ENCODE measurements around the gene MLKL. TPM values are rescaled to one million over a fixed set of nuclear protein-coding genes. Genes with fewer than 3 reads are reported as not detected.
"Not testable (repeated sequence)": the region's sequence is repeated elsewhere in the genome, so short reads cannot be mapped to it uniquely, and the experiment has no call there.

The MLKL gene
- total and polyA plus RNA-seq, 2 of the 13 experiments (the other 11 are each of a cell fraction or from before 2014, with no cell fraction given) = 6.4 to 10.7 TPM

DNA sequence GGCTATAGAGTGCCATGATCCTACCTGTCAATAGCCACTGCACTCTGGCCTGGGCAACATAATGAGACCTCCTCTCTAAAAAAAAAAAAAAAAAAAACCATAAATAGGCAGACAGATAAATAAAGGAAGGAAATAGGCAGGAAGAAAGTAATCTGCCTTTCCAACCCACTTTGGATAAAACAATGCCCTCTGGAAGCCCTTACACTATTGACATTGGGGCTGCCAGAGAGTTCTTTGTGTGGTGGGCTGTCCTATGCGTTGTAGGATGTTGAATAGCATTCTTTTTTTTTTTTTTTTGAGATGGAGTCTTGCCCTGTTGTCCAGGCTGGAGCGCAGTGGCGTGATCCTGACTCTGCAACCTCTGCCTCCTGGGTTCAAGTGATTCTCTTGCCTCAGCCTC lies 26.8 kb downstream of the MLKL start (continued):
- TF ChIP-seq ZNF383 (CRISPR knock-in tag; IDR thresholded peaks at IDR 0.05; ENCODE audit: borderline replicate concordance) (no peak), RFX3 (CRISPR knock-in tag; IDR thresholded peaks at IDR 0.05) (no peak), ADNP (CRISPR knock-in tag; IDR thresholded peaks at IDR 0.05) (no peak), KAT8 (CRISPR knock-in tag; IDR thresholded peaks at IDR 0.05) (no peak), FIP1L1 (IDR thresholded peaks at IDR 0.05; ENCODE audit: borderline replicate concordance, insufficient read depth, low read depth, low read length) (no peak), PAWR (CRISPR knock-in tag; IDR thresholded peaks at IDR 0.05; ENCODE audit: borderline replicate concordance) (no peak), ZNF337 (CRISPR knock-in tag; IDR thresholded peaks at IDR 0.05; ENCODE audit: borderline replicate concordance, low read depth) (no peak)
- TF ChIP-seq, protein P1, sequence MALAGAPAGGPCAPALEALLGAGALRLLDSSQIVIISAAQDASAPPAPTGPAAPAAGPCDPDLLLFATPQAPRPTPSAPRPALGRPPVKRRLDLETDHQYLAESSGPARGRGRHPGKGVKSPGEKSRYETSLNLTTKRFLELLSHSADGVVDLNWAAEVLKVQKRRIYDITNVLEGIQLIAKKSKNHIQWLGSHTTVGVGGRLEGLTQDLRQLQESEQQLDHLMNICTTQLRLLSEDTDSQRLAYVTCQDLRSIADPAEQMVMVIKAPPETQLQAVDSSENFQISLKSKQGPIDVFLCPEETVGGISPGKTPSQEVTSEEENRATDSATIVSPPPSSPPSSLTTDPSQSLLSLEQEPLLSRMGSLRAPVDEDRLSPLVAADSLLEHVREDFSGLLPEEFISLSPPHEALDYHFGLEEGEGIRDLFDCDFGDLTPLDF (CRISPR knock-in tag; IDR thresholded peaks at IDR 0.05) = no peak
- TF ChIP-seq, protein P2, sequence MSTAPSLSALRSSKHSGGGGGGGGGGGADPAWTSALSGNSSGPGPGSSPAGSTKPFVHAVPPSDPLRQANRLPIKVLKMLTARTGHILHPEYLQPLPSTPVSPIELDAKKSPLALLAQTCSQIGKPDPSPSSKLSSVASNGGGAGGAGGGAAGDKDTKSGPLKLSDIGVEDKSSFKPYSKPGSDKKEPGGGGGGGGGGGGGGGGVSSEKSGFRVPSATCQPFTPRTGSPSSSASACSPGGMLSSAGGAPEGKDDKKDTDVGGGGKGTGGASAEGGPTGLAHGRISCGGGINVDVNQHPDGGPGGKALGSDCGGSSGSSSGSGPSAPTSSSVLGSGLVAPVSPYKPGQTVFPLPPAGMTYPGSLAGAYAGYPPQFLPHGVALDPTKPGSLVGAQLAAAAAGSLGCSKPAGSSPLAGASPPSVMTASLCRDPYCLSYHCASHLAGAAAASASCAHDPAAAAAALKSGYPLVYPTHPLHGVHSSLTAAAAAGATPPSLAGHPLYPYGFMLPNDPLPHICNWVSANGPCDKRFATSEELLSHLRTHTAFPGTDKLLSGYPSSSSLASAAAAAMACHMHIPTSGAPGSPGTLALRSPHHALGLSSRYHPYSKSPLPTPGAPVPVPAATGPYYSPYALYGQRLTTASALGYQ (CRISPR knock-in tag; IDR thresholded peaks at IDR 0.05) = no peak

DNA sequence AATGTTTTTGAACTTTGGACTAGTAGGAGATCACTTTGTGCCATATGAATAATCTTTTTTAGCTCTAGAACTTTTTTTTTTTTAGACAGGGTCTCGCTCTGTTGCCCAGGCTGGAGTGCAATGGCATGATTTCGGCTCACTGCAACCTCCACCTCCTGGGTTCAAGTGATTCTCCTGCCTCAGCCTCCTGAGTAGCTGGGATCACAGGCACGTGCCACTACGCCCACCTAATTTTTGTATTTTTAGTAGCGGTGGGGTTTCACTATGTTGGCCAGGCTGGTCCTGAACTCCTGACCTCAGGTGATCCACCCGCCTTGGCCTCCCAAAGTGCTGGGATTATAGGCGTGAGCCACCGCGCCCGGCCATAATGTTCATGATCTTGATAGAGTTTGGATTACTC lies 31.8 kb downstream of the MLKL start:
- H4K20me1 ChIP-seq (ENCODE audit: insufficient read depth, low read length); in situ Hi-C loops (cut with HindIII; ENCODE audit: extremely low pct_ligation_motif_present, low pct_unique_long_range_greater_than_20kb); FAIRE-seq; H3K4me3 ChIP-seq (replicated peaks in 1 of 3; ENCODE audit: insufficient read depth in 1 of 3, low read depth in 2 of 3, low read length in 3 of 3); H3K9me3 ChIP-seq (ENCODE audit: low read length); DNase-seq (ENCODE audit: low spot score); H3K9ac ChIP-seq (ENCODE audit: insufficient read depth, low read depth, low read length); POLR2A ChIA-PET; H3K4me2 ChIP-seq (ENCODE audit: low read depth, low read length); CTCF ChIA-PET (ENCODE audit: low intra/inter-chr PET ratio, low total read pairs); H3K27ac ChIP-seq (ENCODE audit: extremely low read length, insufficient read depth, low read length); H3K27me3 ChIP-seq (ENCODE audit: control insufficient read depth in 1 of 2, insufficient read depth in 2 of 2, low read length in 2 of 2); BruUV-seq (replicated peaks); H2AFZ ChIP-seq (ENCODE audit: low read length); ATAC-seq: not testable (repeated sequence)
- H3K36me3 ChIP-seq (replicated peaks in 1 of 2; ENCODE audit: control insufficient read depth in 1 of 2, insufficient read depth in 2 of 2, low read length in 2 of 2) = peaks cover 3 to 13% of the 10 kb centered on the region in 2 experiments; a peak in 4 of 5 replicates
- peaks cover 27% of the 10 kb centered on the region for H3K79me2 ChIP-seq (ENCODE audit: insufficient read depth, low read length)
- intact Hi-C loops (cut with micrococcal nuclease; ENCODE audit: unreplicated experiment) = loop anchor here (5.0 kb wide), 1 partner anchor 38 kb away; no protein-coding TSS in a partner anchor
- 98% methylated on average over 10 of the region's 10 CpGs for WGBS (ENCODE audit: low lambda C conversion rate)
- H3K4me1 ChIP-seq (ENCODE audit: insufficient read depth, low read length) = peaks cover 30% of the 10 kb centered on the region

Measured in HepG2 (cell line).